ENCODE measurements around the gene RSF1.
A peak's percentile ranks its signal among the peaks of the same experiment; 100 is the strongest.

The RSF1 gene

DNA sequence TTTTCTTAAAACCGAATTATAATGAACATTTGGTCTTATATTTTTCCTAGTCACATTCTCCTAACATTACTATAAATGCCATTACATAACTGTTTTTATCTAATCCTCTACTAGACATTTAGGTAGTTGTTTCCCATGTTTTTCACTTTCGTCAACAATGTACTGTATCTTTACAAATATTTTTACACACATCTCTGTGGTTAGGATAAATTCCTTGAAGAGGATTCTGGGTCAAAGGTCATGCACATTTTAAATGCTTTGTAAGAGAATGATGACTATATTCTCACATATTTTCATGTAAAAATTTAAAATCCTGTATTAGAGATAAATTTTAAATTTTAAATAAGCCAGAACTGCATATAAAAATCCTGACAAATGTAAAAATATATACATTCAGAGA, 121.6 kb downstream of the RSF1 start:
- DNase-seq (ENCODE audit: insufficient read length, low spot score) (no peak), FAIRE-seq (no peak)

DNA sequence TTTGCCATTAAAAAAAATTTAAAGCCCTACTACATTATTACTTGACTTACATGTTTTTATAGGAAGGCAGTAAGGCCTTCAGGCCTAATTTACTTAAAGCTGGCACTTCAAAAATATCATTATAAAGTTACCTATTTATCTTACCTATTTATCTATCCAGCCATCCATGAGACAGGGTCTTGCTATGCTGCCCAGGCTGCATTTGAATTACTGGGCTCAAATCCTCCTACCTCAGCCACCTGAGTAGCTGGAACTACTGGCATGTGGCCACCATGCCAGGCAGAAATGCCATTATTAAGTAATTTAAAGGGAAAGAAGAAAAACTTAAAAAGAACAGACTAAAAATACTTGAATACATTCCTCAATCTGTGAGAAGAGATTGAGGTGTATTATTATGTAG, 122.7 kb downstream of the RSF1 start:
- FAIRE-seq (no peak), DNase-seq (ENCODE audit: insufficient read length, low spot score) (no peak)

DNA sequence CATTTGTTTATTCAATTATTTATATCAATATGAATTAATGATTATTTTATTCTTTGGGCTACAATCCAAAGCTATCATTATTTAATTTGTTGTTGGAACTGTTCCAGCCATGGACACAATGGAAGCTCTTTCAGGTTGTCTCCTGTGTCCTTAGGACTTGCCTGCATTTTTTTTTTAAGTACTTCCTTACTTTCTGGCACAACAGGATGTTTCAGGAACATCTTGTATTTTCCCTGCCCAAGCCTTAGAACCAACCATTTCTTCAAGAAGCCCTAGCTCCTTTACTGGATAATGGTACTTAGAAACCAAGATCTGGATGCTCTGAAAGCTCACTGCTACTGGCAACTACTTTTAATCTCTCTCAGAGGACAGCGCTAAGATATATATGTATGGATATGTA, 125.1 kb downstream of the RSF1 start:
- DNase-seq (ENCODE audit: insufficient read length, low spot score) (no peak), FAIRE-seq (no peak)

DNA sequence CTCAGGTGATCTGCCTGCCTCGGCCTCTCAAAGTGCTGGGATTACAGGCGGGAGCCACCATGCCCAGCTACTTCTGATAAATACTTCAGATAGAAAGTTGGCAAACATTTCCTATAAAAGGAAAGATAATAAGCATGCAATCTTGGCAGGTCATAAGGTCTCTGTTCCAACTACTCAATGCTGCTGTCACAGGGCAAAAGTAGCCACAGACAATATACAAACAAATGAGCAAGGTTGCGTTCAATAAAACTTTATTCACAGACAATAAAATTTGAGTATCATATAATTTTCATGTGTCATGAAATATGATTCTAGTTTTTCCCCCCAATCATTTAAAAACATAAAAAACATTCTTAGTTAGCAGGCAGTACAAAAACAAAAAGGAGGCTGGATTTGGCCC, 129.9 kb downstream of the RSF1 start:
- no peak for DNase-seq (ENCODE audit: insufficient read length, low spot score)
- FAIRE-seq: no peak

DNA sequence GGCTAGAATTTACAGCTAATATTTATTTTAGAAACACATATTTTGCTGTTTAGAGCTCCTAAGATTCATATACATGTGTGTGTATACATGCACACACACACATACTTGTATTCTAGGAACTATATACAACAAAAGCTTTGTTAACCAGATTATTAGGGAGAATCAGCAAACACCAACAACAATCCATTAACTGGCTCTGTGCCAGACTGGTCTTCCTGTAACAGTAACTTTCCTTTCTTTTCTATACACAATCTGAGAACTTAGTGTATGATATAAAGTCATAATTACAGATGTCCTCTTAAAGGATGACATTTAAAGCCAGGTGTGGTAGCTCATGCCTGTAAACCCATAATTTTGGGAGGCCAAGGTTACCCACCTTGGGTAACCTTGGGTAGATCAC, 133.4 kb downstream of the RSF1 start:
- FAIRE-seq: no peak
- DNase-seq (ENCODE audit: insufficient read length, low spot score): no peak

DNA sequence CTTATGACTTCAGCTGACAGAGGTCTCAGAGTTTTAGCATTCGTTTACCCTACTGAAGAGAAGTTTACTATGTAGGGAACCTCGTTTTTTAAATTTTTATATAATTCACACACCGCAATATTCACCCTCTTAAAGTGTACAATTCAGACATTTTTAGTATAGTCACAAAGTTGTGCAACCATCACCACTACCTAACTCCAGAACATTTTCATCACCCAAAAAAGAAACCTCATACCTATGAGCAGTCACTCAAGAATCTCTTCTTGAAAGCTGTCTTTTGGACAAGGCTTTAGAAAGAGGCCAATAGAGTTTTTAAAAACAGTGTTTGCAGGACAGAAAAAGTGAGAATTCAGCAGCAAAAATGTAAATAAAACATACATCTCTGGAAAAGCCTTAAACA, 143.4 kb downstream of the RSF1 start:
- no peak for DNase-seq (ENCODE audit: insufficient read length, low spot score)
- FAIRE-seq: no peak

DNA sequence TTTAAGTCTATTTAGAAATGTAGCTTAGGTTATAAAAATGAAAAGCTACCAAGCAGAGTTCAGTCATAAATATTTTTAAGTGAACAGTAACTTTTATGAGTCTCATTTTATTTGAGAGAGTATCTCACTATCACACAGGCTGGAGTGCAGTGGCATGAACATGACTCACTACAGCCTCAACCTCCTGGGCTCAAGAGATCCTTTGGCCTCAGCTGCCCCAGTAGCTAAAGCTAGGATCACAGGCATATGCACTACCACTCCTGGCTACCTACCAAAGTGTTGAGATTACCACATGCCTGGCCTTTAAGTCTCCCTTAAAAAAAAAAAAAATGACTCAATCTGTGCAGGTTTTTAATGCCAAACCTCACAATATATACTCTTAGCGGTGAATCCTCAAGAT, 148.3 kb downstream of the RSF1 start:
- peak; percentile 23 for DNase-seq (ENCODE audit: insufficient read length, low spot score)
- no peak for FAIRE-seq

DNA sequence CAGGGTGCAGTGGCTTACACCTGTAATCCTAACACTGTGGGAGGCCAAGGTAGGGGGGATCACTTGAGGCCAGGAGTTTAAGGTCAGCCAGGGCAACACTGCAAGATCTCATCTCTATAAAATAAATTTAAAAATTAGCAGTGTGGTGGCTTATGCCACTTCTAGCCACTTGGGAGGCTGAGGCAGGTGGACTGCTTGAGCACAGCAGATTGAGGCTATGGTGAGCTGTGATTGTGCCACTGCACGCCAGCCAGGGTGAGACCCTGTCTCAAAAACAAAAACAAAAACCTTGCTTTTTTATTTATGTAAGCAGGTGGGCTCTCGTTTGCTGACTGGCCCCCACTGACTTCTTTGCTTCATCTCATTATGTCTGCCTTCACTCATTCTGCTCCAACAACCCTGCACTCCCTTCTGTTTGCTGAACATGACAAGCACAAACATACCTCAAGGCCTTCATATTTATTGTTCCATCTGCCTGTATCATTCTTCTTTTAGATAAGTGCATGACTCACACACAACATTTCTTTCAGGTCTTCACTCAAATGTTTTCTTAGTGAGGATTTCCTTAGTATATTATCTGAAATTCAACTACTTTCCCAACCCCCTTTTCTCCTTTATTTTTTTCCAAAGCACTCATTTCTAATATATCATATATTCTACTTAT, 150.5 kb downstream of the RSF1 start:
- DNase-seq (ENCODE audit: insufficient read length, low spot score): no peak
- no peak for FAIRE-seq

DNA sequence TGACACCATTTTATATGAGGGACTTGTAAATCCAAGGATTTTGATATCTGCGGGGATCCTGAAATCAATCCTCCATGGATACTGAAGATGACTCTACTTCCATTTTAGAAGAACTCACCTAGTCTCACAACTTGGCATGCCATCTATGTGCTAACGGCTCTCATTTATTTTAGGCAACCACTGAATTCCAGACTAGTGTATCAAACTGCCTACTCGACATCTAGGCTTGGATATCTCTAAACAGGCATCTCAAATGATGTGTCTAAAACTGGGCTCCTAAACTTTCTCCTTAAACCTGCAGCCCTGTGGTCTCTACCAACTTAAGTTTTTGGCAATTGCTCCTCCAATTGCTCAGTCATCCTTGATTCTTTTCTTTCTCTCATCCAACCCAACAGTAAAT, 151.8 kb downstream of the RSF1 start:
- DNase-seq (ENCODE audit: insufficient read length, low spot score): no peak
- no peak for FAIRE-seq

DNA sequence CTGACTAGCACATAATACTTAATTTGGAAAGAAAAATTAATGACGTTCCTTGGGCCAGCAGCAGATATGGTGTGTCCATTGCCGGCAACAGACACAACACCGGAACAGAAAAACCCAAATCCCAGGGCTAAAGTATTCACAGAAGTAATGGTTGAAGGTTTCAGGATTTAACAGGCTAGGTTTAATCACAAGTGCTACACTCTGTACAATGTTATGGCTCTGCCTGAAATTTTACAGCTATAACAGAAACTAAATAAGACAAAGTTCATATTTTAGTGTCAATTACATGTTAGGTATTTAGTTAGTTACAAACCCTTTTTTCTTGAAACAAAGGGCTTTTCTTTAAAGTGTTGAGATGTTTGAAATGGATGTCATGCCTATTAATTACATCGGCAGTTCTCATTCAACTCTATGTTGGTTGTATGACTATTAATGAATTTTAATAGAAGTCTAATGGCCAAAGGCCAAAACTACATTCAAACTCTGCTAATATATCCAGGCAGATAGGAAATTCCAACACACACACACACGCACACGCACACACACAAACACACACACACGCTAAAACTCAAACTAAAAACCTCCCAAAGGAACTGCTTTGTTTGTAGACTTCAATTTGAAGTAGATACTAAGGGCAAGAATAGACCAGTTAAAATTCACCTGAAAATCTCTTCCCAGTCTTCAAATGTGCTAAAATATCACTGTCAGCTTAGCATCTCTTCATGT, 155.1 kb downstream of the RSF1 start:
- FAIRE-seq (no peak), DNase-seq (ENCODE audit: insufficient read length, low spot score) (no peak)

DNA sequence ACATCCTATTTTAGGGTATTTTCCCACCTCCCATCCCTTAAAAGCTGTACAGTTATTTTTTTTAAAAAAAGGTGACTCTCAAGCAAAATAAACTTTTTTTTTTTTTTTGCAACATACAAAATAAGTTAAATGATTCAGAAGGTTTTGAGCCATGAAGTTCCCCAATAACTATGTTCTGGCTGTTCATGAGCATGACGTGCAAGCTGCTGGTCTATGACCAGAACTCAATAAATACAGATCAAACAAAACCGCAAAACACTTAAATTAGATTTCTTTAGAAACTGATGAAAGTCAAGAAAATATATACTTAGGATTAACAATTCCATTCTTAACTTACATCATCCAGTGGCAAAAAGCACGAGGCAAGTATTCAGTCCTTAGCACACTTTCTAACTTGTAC, 158.9 kb downstream of the RSF1 start:
- DNase-seq (ENCODE audit: insufficient read length, low spot score) (no peak), FAIRE-seq (no peak)

DNA sequence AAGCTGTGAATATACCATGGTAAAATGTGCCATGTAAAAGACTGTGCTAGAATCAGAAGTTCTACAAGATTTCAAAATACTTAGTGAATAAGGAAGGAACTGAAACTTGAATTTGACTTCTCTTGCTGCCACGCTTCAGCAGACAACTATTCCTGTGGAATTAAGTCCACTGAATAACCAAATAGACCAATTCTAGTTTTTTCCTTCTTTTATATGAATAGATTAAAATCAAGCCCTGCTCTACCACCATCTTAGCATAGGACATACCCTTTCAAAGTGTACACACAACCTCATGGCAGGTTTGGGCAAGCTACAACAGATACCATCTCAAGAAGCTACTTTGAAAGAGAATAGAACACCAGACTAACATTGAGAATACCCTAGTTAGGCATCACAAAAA, 159.6 kb downstream of the RSF1 start:
- no peak for FAIRE-seq

DNA sequence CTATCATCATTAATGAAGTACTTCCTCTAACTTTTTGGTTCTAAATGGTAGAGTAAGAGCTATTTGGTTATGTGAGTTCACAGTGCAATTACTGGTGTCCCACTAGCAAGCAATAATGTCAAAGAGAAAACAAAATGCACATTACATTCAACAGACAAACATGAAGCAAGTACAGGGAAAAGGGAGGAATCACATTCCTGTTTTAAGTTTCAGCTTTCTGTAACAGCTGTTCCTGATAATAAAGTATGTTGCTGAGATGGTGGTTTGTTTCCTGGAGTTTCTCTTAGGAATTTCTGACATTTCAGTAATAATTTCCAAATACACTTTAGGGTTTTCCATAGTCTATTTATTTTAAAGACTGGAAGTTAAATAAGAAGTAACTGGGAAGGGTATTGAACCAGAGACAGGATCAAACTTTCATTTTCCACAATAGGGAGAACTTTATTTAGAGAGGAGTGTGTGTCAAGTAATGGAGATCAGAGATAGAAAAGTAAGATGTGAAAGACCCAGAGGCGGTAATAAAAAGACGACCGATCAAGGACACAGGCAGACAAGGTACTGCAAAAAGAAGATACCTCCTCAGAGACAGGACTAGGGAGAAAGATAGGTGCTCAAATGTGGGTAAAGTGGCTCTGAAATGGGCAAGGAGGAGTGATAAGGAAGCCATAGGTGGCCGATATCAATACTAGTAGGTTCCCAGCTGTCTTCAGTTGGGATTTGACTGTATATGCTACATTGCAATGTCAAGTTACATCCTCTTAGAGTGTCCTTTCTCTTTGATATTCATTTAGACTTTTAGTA, 162.1 kb downstream of the RSF1 start:
- FAIRE-seq: no peak
- no peak for DNase-seq (ENCODE audit: insufficient read length, low spot score)

More for the DNA sequence above, 159.6 kb downstream of the RSF1 start:
- DNase-seq (ENCODE audit: insufficient read length, low spot score): no peak

DNA sequence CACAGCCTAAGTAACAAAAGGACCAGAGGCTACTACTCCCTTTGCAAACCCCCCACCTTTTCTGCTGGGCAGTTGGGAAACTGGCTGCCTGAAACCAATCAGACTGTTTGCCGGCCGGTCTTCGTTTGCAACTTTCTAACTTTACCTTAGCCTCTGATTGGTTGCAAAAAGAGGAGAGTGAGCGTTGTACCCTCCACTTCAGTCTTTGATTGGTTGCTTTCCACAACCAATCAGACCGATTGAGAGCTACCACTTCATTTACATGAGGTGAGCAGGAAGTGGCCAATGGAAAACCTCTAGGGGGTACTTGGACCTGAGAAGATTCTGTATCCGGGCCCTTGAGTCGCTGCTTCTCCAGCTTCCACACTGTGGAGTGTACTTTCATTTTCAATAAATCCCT, 164.2 kb downstream of the RSF1 start:
- no peak for FAIRE-seq

DNA sequence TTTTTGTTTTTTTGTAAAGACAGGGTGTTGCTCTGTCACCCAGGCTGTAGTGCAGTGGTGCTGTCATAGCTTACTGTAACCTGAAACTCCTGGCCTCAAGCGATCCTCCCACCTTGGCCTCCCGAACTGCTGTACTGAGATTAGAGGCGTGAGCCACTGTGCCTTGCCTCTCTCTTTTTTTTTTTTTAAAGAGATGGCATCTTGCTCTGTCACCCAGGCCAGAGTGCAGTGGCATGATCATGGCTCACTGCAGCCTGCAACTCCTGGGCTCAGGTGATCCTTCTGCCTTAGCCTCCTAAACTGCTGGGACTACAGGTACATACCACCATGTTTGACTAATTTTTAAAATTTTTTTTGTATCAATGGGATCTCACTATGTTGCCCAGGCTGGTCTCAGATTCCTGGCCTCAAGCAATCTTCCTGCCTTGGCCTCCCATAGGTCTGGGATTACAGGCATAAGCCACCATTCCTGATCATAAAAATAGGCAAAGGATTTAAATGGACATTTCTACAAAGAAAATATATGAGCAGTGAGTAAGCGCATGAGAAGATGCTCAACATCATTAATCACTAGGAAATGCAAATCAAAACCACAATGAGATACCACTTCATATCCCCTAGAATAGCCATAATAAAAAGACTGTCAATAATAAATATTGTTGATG, 165.6 kb downstream of the RSF1 start:
- DNase-seq (ENCODE audit: insufficient read length, low spot score): no peak
- FAIRE-seq: no peak

More for the DNA sequence above, 164.2 kb downstream of the RSF1 start:
- no peak for DNase-seq (ENCODE audit: insufficient read length, low spot score)

DNA sequence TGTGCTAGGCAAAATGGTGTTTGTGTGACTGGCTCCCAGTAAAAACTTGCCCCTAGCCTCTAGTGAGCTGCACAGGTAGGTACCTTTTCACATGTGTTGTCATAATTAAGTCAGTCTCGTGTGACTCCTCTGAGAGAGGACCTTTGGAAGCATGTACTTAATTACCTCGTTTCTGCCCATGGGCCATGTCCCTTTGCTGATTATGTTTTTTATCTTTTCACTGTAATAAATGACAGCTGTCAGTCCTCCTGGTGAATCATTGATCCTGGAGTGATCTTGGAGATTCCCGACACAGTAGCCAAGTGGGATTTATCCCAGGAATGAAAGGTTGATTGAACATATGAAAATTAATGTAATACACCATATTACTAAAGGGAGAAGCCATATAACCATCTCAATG, 170.4 kb downstream of the RSF1 start:
- peak; percentile 42 for FAIRE-seq
- no peak for DNase-seq (ENCODE audit: insufficient read length, low spot score)

DNA sequence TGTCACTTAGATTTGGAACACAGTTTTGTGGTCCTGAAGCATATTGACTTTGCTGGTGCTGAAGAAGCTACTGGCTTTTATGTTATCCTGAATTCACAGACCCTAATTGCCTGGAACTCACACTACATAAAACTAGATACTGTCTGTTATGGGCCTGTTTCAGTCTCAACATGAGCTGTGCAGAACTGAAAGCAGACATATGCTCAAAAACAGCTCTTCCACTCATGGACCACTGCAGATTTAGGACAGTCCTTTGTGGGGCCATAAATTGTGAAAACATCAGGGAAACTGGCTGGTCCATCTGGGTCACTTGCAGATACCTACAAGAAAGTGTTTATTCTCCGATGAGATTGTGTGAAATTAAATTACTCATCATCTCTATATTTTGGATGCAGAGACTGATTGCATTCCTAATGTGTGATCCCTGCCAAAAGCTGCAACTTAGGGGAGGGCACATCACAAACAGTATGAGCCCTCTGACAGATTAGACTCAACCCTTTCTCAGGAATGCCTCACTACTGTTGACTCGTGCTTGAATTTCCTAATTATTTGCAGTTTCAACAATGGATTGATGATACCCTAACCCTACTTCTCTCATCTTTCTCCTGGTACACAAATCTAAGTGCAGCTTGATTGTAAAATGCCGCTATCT, 172.7 kb downstream of the RSF1 start:
- DNase-seq (ENCODE audit: insufficient read length, low spot score) (no peak), FAIRE-seq (no peak)

DNA sequence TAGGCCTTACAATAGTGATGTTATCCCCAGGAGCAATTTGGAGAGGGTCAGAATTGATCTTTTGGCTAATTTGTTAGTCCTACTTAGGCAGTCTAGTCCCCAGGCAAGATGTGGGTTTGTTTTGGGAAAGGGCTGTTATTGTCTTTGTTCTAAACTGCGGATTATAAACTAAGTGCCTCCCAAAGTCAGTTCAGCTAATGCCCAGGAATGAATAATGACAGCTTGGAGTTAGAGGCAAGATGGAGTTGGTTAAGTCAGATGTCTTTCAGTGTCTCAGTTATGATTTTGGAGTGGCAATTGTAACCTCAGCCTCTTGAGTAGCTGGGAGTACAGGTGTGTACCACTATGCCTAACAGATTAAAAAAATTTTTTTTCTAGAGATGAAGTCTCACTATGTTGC, 175.6 kb downstream of the RSF1 start:
- FAIRE-seq: no peak

DNA sequence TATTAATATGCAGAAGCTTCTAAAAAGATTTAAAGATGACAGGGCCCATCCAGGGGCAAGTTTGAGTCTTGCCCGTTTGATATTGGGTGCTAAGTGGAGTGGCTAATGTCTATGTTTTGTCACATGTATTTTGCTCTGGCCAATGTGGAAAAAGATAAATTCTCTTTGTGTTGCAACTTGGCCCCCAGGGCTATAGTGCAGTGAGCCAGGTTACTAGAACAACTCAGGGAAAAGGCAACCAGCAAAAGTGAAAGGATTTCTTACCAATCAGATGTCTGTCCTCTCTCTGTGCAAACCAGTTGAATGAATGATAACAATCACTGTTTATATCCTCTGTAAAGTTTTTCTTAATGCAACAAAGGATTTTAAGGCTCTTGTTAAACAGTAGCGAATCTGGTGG, 178.3 kb downstream of the RSF1 start:
- DNase-seq (ENCODE audit: insufficient read length, low spot score) (no peak), FAIRE-seq (no peak)

More for the DNA sequence above, 175.6 kb downstream of the RSF1 start:
- no peak for DNase-seq (ENCODE audit: insufficient read length, low spot score)

DNA sequence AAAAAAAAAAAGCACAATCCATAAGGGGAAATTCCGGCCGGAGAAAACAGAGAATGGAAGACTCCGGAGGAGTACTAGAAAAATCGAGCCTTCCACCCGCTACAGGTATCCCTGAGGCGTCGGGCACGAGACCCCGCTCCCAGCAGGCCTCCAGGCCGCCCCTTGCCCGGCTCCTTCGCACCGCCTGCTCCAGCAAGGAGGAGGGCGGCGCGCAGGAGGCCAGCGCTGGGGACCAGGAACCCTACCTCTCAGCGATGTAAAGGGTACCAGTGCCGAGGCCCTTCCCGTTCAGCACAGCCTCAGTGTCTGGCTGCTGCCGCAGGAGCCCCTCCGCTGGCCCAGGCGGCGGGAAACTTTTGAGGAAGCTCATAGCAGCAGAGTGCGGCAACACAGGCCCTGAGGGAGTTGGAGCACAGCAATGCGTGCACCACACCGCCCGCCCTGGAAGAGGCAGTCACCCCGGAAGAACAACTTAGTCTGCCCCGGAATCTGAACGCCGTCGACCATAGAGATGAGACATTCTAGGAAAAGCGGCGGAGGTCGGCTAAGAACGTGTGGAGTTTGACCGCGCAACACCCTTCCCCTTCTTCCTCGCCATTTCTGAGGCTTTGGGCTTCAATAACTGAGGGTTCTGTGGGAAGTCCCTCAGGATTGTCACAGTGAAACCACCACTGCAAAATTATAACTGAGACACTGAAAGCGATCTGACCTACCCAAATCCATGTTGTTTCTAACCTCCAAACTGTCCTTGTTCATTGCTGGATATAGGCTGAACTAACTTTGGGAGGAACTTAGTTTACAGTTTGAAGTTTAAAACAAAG, 183.0 kb downstream of the RSF1 start, which contains the start of gene CLNS1A:
TSS of gene CLNS1A (minus strand) at position 450 of the 821 bp plus-strand sequence. CDS start at position 370, 80 bp downstream.
- peak; percentile 94 for DNase-seq (ENCODE audit: insufficient read length, low spot score)

More for the DNA sequence above, 183.0 kb downstream of the RSF1 start, which contains the start of gene CLNS1A:
- FAIRE-seq: peak; percentile 88

All from HTR-8/SVneo (cell line).